ENCODE results near the gene PRR12. TPM values are rescaled to one million over a fixed set of nuclear protein-coding genes. Genes with fewer than 3 reads are reported as not detected.

Gene PRR12
- total RNA-seq, 1 experiment from 2014 or later, result 2.3 TPM

GRCh38 chr19:49558591-49558990 is 32.4 kb upstream of the PRR12 start:
- in situ Hi-C loops (cut with HindIII; ENCODE audit: low pct_unique_long_range_greater_than_20kb, low sequenced_read_pairs), result no loop called here
- DNase-seq (ENCODE audit: low read depth), result no peak

GRCh38 chr19:49559443-49559842 is 31.5 kb upstream of the PRR12 start:
- in situ Hi-C loops (cut with HindIII; ENCODE audit: low pct_unique_long_range_greater_than_20kb, low sequenced_read_pairs), result no loop called here
- no peak for DNase-seq (ENCODE audit: low read depth)

GRCh38 chr19:49559928-49560327 is 31.1 kb upstream of the PRR12 start:
- DNase-seq (ENCODE audit: low read depth), result no peak
- in situ Hi-C loops (cut with HindIII; ENCODE audit: low pct_unique_long_range_greater_than_20kb, low sequenced_read_pairs), result no loop called here

- in situ Hi-C loops (cut with HindIII; ENCODE audit: low pct_unique_long_range_greater_than_20kb, low sequenced_read_pairs), result no loop called here
- no peak for DNase-seq (ENCODE audit: low read depth)
Measured at GRCh38 chr19:49560358-49560900, 30.6 kb upstream of the PRR12 start.

GRCh38 chr19:49564616-49565045 is 26.4 kb upstream of the PRR12 start:
- no peak for DNase-seq (ENCODE audit: low read depth)
- in situ Hi-C loops (cut with HindIII; ENCODE audit: low pct_unique_long_range_greater_than_20kb, low sequenced_read_pairs), result no loop called here

- in situ Hi-C loops (cut with HindIII; ENCODE audit: low pct_unique_long_range_greater_than_20kb, low sequenced_read_pairs), result no loop called here
- no peak for DNase-seq (ENCODE audit: low read depth)
Measured at GRCh38 chr19:49565261-49565660, 25.7 kb upstream of the PRR12 start.

GRCh38 chr19:49566302-49566701 is 24.7 kb upstream of the PRR12 start:
- in situ Hi-C loops (cut with HindIII; ENCODE audit: low pct_unique_long_range_greater_than_20kb, low sequenced_read_pairs), result no loop called here
- DNase-seq (ENCODE audit: low read depth), result no peak

- DNase-seq (ENCODE audit: low read depth), result no peak
- in situ Hi-C loops (cut with HindIII; ENCODE audit: low pct_unique_long_range_greater_than_20kb, low sequenced_read_pairs), result no loop called here
Measured at GRCh38 chr19:49567861-49568441, 23.0 kb upstream of the PRR12 start.

- in situ Hi-C loops (cut with HindIII; ENCODE audit: low pct_unique_long_range_greater_than_20kb, low sequenced_read_pairs), result no loop called here
- peak; percentile 68 for DNase-seq (ENCODE audit: low read depth)
Measured at GRCh38 chr19:49570138-49570856, 20.7 kb upstream of the PRR12 start.

- in situ Hi-C loops (cut with HindIII; ENCODE audit: low pct_unique_long_range_greater_than_20kb, low sequenced_read_pairs), result no loop called here
- DNase-seq (ENCODE audit: low read depth), result peak; percentile 30
Measured at GRCh38 chr19:49570997-49571676, 19.8 kb upstream of the PRR12 start.

GRCh38 chr19:49573009-49573408 is 18.0 kb upstream of the PRR12 start:
- in situ Hi-C loops (cut with HindIII; ENCODE audit: low pct_unique_long_range_greater_than_20kb, low sequenced_read_pairs), result no loop called here
- no peak for DNase-seq (ENCODE audit: low read depth)

GRCh38 chr19:49573425-49573824 is 17.6 kb upstream of the PRR12 start:
- in situ Hi-C loops (cut with HindIII; ENCODE audit: low pct_unique_long_range_greater_than_20kb, low sequenced_read_pairs), result no loop called here
- DNase-seq (ENCODE audit: low read depth), result no peak

GRCh38 chr19:49574206-49574755 is 16.7 kb upstream of the PRR12 start:
- in situ Hi-C loops (cut with HindIII; ENCODE audit: low pct_unique_long_range_greater_than_20kb, low sequenced_read_pairs), result no loop called here
- no peak for DNase-seq (ENCODE audit: low read depth)

- in situ Hi-C loops (cut with HindIII; ENCODE audit: low pct_unique_long_range_greater_than_20kb, low sequenced_read_pairs), result no loop called here
- no peak for DNase-seq (ENCODE audit: low read depth)
Measured at GRCh38 chr19:49579193-49579592, 11.8 kb upstream of the PRR12 start.

GRCh38 chr19:49579947-49580263 is 11.1 kb upstream of the PRR12 start:
- DNase-seq (ENCODE audit: low read depth), result no peak
- in situ Hi-C loops (cut with HindIII; ENCODE audit: low pct_unique_long_range_greater_than_20kb, low sequenced_read_pairs), result no loop called here

- in situ Hi-C loops (cut with HindIII; ENCODE audit: low pct_unique_long_range_greater_than_20kb, low sequenced_read_pairs), result no loop called here
- DNase-seq (ENCODE audit: low read depth), result peak; percentile 92
Measured at GRCh38 chr19:49580264-49581006, 10.5 kb upstream of the PRR12 start, which contains the start of gene NOSIP. Gene NOSIP (minus strand): TSS chr19:49580556. CDS start chr19:49560691, 19,865 bp downstream.

- DNase-seq (ENCODE audit: low read depth), result no peak
- in situ Hi-C loops (cut with HindIII; ENCODE audit: low pct_unique_long_range_greater_than_20kb, low sequenced_read_pairs), result no loop called here
Measured at GRCh38 chr19:49581007-49581508, 9.9 kb upstream of the PRR12 start, which contains the start of gene PRRG2. Gene PRRG2 (plus strand): TSS chr19:49581316. CDS start chr19:49583220, 1,904 bp downstream.

- no peak for DNase-seq (ENCODE audit: low read depth)
- in situ Hi-C loops (cut with HindIII; ENCODE audit: low pct_unique_long_range_greater_than_20kb, low sequenced_read_pairs), result no loop called here
Measured at GRCh38 chr19:49583239-49583638, 7.7 kb upstream of the PRR12 start.

All from Caki2 (cell line).